Spleen (tissue), 7 donors: ENCODE data around the gene PSMA6.

Experiments used
- CTCF ChIP-seq, 11 experiments: fragments of 200-600 bp in 7 of 11; fragments of 450-650 bp in 4 of 11; sonication (generic) in 4 of 11; IDR thresholded peaks in 8 of 11; conservative IDR thresholded peaks in 3 of 11; 1 replicate in 7 of 11; 2 replicates in 4 of 11; pipeline versions ENCODE4 v1.4.0 to v1.8.0; 2016 to 2021; ENCODE audit warnings: antibody characterized with exemption in 11 of 11, inconsistent platforms in 4 of 11, mild to moderate bottlenecking in 1 of 11
- POLR2AphosphoS5 ChIP-seq, 3 donors: sonication (generic); formaldehyde crosslinking; IDR thresholded peaks; one replicate each; pipeline ENCODE4 v1.5.1; 2017; ENCODE audit warnings: antibody characterized with exemption in 3 of 3
- donor health status: DM: no; HTN: no; CAD: no; lungs with moderate emphysema.
- donor health status: DM: no; HTN: no; CAD: no.
- donor health status: DM: no; HTN: no; CAD: no.

- TF ChIP-seq CTCF (IDR thresholded peaks at IDR 0.05 in 8 of 11, conservative IDR thresholded peaks at IDR 0.05 in 3 of 11) (no peak), POLR2AphosphoS5 (IDR thresholded peaks at IDR 0.05) (no peak)
These were observed 74.8 kb downstream of the PSMA6 start for GRCh38 chr14:35367056-35367372.
